Measurements from ENCODE around the gene LNPK. TPM values are rescaled to one million over a fixed set of nuclear protein-coding genes. Genes with fewer than 3 reads are reported as not detected.

Gene LNPK
- total and polyA plus RNA-seq, 9 of the 15 experiments (the other 6 are each of a cell fraction or from before 2014, with no cell fraction given), result 6.4 to 40.4 (median 21.3) TPM

- TF ChIP-seq TSHZ1 (CRISPR knock-in tag; IDR thresholded peaks at IDR 0.05) (no peak), ZEB2 (IDR thresholded peaks at IDR 0.05) (no peak), BCL6 (CRISPR knock-in tag; IDR thresholded peaks at IDR 0.05) (no peak), TARDBP (IDR thresholded peaks at IDR 0.05) (no peak), ZNF707 (CRISPR knock-in tag; conservative IDR thresholded peaks at IDR 0.05) (no peak), FOXA1 (IDR thresholded peaks at IDR 0.05; ENCODE audit: borderline replicate concordance) (no peak), TFE3 (CRISPR knock-in tag; IDR thresholded peaks at IDR 0.05) (no peak), RERE (CRISPR knock-in tag; IDR thresholded peaks at IDR 0.05; ENCODE audit: borderline replicate concordance) (no peak), ZNF3 (CRISPR knock-in tag; IDR thresholded peaks at IDR 0.05) (no peak), SMARCE1 (IDR thresholded peaks at IDR 0.05) (no peak), MAFF (IDR thresholded peaks at IDR 0.05; ENCODE audit: low read length) (no peak), RAD51 (IDR thresholded peaks at IDR 0.05; ENCODE audit: borderline replicate concordance, low read depth) (no peak), PML (IDR thresholded peaks at IDR 0.05; ENCODE audit: low read length) (no peak), ZNF253 (CRISPR knock-in tag; conservative IDR thresholded peaks at IDR 0.05) (no peak), SAP30 (IDR thresholded peaks at IDR 0.05; ENCODE audit: borderline replicate concordance, insufficient read depth, low read depth, low read length, poor library complexity, severe bottlenecking) (no peak), ZNF830 (CRISPR knock-in tag; IDR thresholded peaks at IDR 0.05) (no peak), EGR1 (conservative IDR thresholded peaks at IDR 0.05) (peak; percentile 38; the same call in 1 of the 2 replicates), HNRNPLL (IDR thresholded peaks at IDR 0.05; ENCODE audit: low read depth, low read length, poor library complexity, severe bottlenecking) (no peak), NCOA6 (IDR thresholded peaks at IDR 0.05) (no peak), NFE2 (IDR thresholded peaks at IDR 0.05; ENCODE audit: low read depth) (no peak), ZNF717 (CRISPR knock-in tag; IDR thresholded peaks at IDR 0.05) (no peak)
Measured at GRCh38 chr2:176004934-176005333, 2.9 kb upstream of the LNPK start (continued).

Data from K562 (cell line).